HG03575 (cell line): ENCODE results near the gene ARHGEF16.

Experiments used
- ATAC-seq: cut with Tn5 transposase; IDR thresholded peaks from one replicate; pipeline ENCODE4 v1.9.1; 2021; ENCODE audit not compliant: unreplicated experiment, insufficient number of reproducible peaks, low FRiP score; ENCODE audit errors: extremely low read depth

Gene ARHGEF16

GRCh38 chr1:3474016-3474415 lies 19.6 kb downstream of the ARHGEF16 start:
- no peak for ATAC-seq

- ATAC-seq: no peak
Measured at GRCh38 chr1:3474421-3474820, 20.0 kb downstream of the ARHGEF16 start.

GRCh38 chr1:3475839-3476573 lies 21.5 kb downstream of the ARHGEF16 start:
- no peak for ATAC-seq

- no peak for ATAC-seq
Measured at GRCh38 chr1:3476666-3477065, 22.2 kb downstream of the ARHGEF16 start.

GRCh38 chr1:3477241-3477995 lies 23.0 kb downstream of the ARHGEF16 start:
- ATAC-seq: no peak

- no peak for ATAC-seq
Measured at GRCh38 chr1:3478187-3478586, 23.7 kb downstream of the ARHGEF16 start.

- no peak for ATAC-seq
Measured at GRCh38 chr1:3479511-3480368, 25.3 kb downstream of the ARHGEF16 start.

GRCh38 chr1:3480369-3480719 lies 25.9 kb downstream of the ARHGEF16 start:
- ATAC-seq: no peak

- ATAC-seq: no peak
Measured at GRCh38 chr1:3481046-3481445, 26.6 kb downstream of the ARHGEF16 start.

- ATAC-seq: no peak
Measured at GRCh38 chr1:3481836-3482375, 27.4 kb downstream of the ARHGEF16 start.

GRCh38 chr1:3482378-3482849 lies 27.9 kb downstream of the ARHGEF16 start:
- no peak for ATAC-seq

GRCh38 chr1:3483380-3483779 lies 28.9 kb downstream of the ARHGEF16 start:
- ATAC-seq: no peak

- ATAC-seq: no peak
Measured at GRCh38 chr1:3483801-3484444, 29.5 kb downstream of the ARHGEF16 start.

- ATAC-seq: no peak
Measured at GRCh38 chr1:3485016-3485415, 30.6 kb downstream of the ARHGEF16 start.

GRCh38 chr1:3488432-3488831 lies 34.0 kb downstream of the ARHGEF16 start:
- ATAC-seq: no peak

- ATAC-seq: no peak
Measured at GRCh38 chr1:3490046-3490745, 35.7 kb downstream of the ARHGEF16 start.

GRCh38 chr1:3491291-3492246 lies 37.1 kb downstream of the ARHGEF16 start:
- no peak for ATAC-seq
